ENCODE data around the gene CSK.

DNA sequence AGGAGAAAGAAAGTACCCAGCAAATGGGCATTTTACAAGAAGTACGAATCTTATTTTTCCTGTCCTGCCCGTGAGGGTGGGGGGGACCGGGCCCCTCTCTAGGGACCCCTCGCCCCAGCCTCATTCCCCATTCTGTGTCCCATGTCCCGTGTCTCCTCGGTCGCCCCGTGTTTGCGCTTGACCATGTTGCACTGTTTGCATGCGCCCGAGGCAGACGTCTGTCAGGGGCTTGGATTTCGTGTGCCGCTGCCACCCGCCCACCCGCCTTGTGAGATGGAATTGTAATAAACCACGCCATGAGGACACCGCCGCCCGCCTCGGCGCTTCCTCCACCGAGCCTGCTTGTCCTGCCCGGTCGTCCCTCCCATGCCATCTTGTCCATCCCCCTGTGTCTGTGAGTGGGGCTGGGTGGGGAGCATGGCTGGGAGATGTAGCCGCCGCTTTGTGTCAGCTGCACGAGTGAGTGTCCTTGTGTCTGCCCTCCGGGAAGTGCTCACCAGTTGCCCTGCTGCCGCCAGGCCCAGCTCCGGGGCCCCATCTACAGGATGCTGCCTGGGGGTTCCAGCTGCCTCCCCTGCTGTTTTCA is 21.1 kb downstream of the CSK start:
- TF ChIP-seq RFX5 (IDR thresholded peaks at IDR 0.05): no peak
- TF ChIP-seq, protein P1, sequence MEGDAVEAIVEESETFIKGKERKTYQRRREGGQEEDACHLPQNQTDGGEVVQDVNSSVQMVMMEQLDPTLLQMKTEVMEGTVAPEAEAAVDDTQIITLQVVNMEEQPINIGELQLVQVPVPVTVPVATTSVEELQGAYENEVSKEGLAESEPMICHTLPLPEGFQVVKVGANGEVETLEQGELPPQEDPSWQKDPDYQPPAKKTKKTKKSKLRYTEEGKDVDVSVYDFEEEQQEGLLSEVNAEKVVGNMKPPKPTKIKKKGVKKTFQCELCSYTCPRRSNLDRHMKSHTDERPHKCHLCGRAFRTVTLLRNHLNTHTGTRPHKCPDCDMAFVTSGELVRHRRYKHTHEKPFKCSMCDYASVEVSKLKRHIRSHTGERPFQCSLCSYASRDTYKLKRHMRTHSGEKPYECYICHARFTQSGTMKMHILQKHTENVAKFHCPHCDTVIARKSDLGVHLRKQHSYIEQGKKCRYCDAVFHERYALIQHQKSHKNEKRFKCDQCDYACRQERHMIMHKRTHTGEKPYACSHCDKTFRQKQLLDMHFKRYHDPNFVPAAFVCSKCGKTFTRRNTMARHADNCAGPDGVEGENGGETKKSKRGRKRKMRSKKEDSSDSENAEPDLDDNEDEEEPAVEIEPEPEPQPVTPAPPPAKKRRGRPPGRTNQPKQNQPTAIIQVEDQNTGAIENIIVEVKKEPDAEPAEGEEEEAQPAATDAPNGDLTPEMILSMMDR (IDR thresholded peaks at IDR 0.05): no peak
- TF ChIP-seq, protein P2, sequence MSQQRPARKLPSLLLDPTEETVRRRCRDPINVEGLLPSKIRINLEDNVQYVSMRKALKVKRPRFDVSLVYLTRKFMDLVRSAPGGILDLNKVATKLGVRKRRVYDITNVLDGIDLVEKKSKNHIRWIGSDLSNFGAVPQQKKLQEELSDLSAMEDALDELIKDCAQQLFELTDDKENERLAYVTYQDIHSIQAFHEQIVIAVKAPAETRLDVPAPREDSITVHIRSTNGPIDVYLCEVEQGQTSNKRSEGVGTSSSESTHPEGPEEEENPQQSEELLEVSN (IDR thresholded peaks at IDR 0.05; ENCODE audit: borderline replicate concordance, low read depth): no peak
- no peak for TF ChIP-seq EP300 (IDR thresholded peaks at IDR 0.05)
- no peak for TF ChIP-seq RAD21 (conservative IDR thresholded peaks at IDR 0.05 in 1 of 2, IDR thresholded peaks at IDR 0.05 in 1 of 2)
- no peak for TF ChIP-seq JUNB (IDR thresholded peaks at IDR 0.05)
- TF ChIP-seq POLR2AphosphoS2 (conservative IDR thresholded peaks at IDR 0.05; ENCODE audit: low read length): no peak
